Uterus (tissue), 2 donors: ENCODE data around the gene THBS3.

Experiments
- CTCF ChIP-seq, 4 experiments: fragments of 200-600 bp in 2 of 4; fragments of 450-650 bp in 2 of 4; sonication (generic) in 2 of 4; IDR thresholded peaks; one replicate each; pipeline ENCODE4 v1.5.1; 2016 to 2019; ENCODE audit warnings: antibody characterized with exemption in 4 of 4, mild to moderate bottlenecking in 2 of 4, moderate library complexity in 1 of 4
- POLR2A ChIP-seq, 2 donors: fragments of 450-650 bp; IDR thresholded peaks; one replicate each; pipeline ENCODE4 v1.6.1; 2016; ENCODE audit warnings: antibody characterized with exemption in 2 of 2, mild to moderate bottlenecking in 1 of 2, moderate library complexity in 1 of 2

- TF ChIP-seq CTCF (IDR thresholded peaks at IDR 0.05) (no peak), POLR2A (IDR thresholded peaks at IDR 0.05) (no peak)
Observed at GRCh38 chr1:155219592-155220031, 11.9 kb upstream of the THBS3 start.
